HG03159 (cell line): Measurements from ENCODE around the gene CHST9.
"Not testable (repeated sequence)": the region's sequence is repeated elsewhere in the genome, so short reads cannot be mapped to it uniquely, and the experiment has no call there.

Source experiments
- ATAC-seq: cut with Tn5 transposase; IDR thresholded peaks from one replicate; pipeline ENCODE4 v1.9.1; 2021; ENCODE audit warnings: mild to moderate bottlenecking, moderate library complexity; ENCODE audit not compliant: unreplicated experiment

CHST9 gene, protein sequence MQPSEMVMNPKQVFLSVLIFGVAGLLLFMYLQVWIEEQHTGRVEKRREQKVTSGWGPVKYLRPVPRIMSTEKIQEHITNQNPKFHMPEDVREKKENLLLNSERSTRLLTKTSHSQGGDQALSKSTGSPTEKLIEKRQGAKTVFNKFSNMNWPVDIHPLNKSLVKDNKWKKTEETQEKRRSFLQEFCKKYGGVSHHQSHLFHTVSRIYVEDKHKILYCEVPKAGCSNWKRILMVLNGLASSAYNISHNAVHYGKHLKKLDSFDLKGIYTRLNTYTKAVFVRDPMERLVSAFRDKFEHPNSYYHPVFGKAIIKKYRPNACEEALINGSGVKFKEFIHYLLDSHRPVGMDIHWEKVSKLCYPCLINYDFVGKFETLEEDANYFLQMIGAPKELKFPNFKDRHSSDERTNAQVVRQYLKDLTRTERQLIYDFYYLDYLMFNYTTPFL

DNA sequence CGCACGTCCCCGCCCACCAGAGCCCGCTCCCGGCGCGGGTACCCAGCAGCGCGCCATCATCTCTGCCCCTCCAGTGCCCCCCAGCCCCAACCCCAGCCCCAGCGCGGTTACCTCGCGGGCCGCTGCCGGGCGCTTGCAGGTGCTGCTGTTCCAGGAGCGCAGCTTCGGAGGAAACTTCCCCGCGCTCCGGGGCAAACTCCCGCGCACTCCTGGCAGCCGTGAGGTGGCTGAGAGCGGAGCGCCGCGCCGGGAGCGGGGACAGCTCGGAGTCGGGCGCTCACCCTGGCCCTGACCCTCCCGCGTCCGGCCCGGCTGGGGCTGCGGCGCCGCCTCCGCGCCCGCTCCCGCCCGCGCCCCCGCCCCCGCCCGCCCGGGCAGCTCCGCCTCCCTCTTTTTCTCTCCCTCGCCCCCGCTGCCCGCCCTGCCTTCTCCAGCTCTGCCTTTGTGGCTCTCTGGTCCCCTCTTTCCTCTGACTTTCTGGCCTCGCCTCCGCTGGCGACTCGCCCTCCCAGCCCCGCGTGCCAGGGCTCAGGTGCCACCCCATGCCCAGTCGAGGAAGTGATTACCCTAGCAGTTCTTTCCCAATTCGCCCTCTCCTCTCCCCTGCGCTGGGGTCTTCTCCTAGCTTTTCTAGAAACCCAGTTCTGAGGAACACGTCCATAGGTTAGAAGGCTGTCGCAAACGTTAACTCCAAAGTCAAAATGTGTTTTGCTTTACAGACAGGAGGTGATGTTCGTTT, at the start of gene CHST9:
Gene CHST9 (minus strand): TSS at position 284 of the 739 bp plus-strand sequence. CDS start 42,499 bp downstream, outside the sequence.
- ATAC-seq = no peak

DNA sequence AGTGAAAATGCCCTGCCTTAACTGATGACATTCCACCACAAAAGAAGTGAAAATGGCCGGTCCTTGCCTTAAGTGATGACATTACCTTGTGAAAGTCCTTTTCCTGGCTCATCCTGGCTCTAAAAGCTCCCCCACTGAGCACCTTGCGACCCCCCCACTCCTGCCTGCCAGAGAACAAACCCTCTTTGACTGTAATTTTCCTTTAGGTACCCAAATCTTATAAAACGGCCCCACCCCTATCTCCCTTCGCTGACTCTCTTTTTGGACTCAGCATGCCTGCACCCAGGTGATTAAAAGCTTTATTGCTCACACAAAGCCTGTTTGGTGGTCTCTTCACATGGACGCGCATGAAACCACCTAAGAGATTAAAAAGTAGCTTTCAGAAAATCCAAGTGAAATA, 47.2 kb upstream of the CHST9 start:
- ATAC-seq = not testable (repeated sequence)

DNA sequence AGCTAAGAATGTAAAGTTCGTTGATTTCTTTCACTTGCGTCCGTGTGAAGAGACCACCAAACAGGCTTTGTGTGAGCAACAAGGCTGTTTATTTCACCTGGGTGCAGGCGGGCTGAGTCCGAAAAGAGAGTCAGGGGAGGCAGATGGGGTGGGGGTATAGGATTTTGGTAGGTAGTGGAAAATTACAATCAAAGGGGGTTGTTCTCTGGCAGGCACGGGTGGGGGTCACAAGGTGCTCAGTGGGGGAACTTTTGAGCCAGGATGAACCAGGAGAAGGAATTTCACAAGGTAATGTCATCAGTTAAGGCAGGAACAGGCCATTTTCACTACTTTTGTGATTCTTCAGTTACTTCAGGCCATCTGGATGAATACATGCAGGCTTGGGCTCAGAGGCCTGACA, 46.6 kb upstream of the CHST9 start:
- ATAC-seq = not testable (repeated sequence)

DNA sequence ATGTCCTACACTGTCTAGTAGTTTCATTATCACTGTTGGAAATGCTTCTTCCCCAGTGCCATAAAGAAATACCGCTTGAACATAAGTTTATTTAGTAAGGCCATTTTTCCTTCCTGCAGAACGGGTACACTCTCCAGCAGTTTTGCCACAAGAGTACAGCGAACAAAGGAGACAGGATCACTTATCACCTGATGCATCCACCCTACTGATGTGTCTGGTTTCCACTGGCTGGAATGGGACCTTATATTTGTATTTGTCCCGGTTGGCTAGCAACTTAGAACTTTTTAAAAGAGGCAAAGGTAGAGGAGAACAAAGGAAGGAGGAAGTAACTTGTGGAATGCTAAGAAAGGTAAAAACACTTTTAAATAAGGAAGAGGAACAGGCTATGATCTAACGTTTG, 46.1 kb upstream of the CHST9 start:
- ATAC-seq = not testable (repeated sequence)

DNA sequence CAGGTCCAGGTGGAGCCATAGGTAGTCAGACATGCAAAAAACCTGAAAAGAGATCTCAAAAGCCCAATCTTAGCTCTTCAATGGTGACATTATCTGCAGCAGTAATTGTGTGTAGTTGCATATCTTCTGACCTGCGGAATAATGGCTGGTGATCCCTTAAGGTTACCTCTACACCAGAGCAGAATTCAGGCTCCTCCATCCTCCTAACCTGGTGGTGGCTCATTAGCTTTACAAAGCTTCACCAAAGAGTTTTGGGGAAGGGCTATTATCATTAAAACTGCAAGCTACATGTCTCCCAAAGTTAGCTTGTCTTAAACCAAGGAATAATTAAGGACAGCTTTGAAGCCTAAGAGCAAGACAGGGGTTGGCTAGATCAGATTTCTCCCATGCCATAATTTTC, 42.6 kb upstream of the CHST9 start:
- no peak for ATAC-seq

DNA sequence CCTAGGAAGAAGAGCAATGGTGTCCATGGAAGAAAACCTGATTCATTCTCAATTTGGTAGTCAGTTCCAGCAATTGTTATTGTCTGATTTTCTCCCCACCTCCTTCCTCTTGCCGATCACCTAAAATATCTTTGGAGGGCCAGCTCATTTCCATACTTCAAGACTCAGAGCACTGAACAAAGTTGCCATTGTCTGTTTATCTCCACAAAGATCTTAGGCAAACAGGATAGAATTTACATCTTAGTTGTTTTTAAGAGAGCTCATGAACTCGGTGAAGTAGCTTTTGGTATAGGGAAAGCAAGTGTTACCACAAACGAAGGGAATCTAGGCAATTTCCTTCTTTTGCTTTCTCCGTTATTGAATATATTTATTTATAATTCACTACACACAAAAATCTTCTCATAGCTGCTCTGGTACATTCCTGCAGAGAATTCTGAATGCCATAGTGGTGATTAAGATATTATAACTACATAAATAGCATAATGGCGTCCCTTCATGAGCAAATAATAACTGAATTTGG, 41.5 kb upstream of the CHST9 start:
- ATAC-seq = no peak

DNA sequence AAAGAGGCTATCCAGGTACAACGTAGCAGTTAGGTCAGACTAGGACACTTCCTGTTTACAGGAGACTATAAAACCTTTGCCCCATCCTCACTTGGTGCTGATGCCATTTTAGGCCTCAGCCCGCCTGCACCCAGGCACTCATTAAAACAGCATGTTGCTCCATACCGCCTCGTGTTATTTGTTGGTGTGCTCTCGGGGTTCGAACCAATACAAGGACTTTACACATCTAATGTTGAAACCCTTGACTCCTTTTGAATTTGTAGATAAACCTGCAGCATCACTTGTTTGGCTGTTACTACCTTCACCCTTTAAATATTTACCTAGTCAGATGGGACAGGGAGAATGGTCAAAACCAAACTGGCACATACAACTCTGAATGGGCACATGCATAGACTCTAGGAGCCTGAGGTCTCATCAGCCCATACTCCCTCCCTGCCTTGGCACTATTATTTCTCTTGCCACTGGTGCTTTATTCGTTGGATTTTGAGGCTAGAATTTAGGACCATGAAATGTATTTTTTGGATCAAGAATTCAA, 40.9 kb upstream of the CHST9 start:
- no peak for ATAC-seq

DNA sequence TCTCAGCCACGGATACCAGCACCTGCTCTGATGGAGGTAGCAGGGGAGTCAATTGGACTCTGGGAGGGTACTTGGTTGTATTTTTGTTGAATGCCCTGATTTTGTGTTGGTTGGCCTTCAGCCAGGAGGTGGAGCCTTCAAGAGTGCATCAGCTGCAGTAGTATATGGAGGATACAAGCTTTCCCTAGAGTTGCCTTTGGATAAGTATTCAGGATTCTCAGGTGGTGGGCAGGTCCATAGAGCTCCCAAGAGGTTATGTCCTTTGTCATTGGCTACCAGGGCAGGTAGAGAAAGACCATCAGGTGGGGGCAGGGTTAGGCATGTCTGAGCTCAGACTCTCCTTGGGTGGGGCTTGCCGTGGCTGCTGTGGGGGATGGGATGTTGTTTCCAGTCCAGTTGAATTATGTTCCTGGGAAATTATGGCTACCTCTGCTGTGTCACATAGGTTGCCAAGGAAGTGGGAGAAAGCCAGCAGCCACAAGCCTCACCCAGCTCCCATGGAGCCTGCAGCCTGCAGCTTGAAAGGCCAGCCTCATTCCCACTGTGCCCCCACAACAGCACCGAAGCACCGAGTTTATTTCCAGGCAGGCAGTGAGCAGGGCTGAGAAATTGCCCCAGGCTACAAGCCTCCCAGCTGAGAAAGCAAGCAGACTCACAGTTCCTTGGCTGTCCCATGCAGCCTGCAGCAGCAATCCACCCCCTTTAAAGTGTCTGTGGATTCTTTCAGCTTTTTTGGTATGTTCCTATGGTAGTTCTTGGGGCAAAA, 38.6 kb upstream of the CHST9 start:
- no peak for ATAC-seq

DNA sequence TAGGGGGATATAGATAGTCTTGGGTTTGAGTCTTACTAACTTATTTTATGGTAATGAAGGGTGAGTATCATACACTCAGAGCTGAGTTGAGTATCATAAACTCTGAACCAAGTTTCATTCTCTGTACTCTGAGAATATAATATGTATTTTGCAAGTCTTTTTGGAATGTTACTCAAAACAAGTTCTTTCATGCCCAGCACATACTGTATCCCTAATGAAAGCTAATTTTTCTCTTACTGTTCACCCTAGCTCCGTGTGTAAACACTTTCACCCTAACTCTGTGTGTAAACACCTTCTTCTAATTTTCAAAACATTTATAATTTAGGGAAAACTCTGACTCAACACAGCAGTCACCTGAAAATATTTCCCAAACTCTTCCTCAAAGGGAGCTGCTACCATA, 29.7 kb upstream of the CHST9 start:
- ATAC-seq = no peak

DNA sequence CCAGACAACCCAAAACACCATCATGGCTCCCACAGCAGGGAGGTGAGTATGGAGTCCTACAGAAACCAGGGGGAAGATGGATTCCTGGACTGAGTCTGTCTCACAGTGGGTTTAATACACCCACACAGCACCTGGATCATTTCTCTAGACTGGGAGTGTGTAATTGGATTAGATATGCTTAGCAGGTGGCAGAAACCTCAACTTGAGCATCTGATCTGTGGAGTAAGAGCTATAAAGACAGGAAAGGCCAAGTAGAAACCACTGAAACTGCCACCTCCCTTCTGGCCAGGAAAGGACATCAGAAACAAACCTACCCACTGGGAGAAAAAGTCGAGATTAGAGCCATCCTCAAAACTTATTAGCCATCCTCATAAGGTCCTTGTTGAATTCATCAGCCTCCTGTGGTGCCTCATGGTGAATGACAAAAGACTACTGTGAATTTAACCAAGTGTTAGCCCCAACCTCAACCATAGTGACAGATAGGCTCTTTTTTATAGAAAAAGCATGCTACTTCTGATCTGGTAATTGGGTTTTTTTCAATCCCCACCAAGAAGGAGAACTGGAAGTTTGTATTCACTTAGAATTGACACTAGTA, 28.1 kb upstream of the CHST9 start:
- ATAC-seq = no peak

DNA sequence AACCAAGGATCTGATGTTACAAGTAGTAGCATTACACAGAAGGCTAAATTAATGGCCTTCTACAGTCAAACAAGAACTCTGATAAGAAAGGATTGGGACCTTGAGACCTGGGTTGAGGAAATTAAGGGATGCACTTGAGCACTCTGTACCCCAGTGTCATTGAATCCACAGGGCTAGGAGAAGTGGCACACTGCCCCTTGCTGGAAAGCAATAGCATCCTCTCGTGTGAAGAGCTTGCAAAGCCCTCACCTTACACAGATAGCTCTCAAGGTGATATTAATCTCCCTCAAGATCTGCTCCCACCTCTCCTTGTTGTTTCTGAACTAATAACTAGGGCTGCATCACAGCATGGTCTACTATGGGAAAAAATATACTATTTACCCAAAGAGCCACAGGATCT, 26.5 kb upstream of the CHST9 start:
- ATAC-seq = no peak

DNA sequence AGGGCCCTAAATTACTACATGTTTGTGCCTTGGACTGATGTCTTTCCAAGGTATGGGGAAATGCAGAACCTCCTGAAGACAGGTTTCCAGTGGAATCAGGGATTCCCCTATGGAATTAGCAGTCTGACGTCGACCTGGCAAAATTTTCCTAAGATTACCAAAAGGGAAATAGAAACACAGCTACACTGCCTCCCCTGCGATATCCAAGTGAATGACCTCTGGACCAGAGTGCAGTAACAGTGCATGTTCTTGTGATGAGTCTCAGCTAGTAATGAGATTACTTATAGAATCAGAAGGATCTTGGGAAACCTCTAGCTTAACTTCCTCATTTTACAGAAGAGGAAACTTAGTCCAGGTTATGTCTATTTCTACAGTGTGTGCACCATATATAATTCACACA, 21.3 kb upstream of the CHST9 start:
- ATAC-seq = no peak

DNA sequence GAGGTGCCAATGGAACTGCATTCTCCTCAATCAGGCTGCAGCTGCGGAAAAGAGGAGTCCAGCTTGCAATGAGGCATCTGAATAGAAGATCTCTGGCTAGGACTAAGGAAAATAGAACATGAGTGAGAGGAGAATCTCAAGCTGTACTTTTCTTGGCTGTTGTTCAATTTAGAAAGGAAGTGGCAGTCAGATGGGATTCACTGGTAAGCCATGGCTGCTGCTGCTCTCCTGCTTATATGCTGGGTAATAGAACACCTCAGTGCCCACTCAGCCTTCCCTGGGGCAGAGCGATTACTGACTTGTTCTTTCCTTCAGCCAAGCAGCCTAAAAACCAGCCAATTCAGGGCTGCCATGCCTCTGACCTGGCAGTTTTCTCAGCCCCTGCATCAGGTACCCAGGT, 17.6 kb upstream of the CHST9 start:
- ATAC-seq = no peak

DNA sequence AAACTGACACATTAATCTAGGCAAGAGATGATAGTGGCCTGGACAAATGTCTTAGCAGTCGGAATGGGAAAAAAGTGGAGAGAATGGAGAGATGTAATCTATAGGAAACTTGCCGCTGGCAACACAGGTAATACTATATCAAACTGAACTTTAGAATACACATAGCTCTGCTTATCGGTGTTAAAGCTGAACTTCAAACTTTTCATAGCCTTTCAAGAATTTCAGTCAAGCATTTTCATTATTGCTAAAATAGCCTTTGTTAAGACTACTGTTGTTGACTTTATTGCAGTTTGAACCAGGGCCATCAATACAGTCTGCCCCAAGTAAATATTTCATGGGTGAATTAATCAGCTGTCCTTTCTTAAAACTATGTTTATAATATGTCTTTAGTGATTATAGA, 12.9 kb upstream of the CHST9 start:
- ATAC-seq = no peak

DNA sequence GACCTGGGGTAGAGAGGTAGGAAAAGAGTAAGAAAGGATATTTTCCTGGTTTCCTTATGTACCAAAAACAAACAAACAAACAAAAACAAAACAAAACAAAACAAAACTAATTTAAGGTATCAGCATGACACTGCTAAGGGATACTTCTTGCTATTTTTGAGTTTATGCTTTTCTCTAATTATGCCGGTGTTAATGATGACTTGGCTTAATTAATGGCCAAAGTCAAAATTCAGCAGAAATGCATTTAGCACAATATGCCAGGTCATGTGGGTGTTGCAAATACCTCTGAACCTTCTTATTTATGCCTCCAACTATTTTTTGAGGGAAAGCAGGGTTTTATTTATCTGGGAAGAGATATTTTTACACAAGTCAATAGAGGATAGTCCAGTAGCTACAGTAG, 3.2 kb upstream of the CHST9 start:
- ATAC-seq = no peak

DNA sequence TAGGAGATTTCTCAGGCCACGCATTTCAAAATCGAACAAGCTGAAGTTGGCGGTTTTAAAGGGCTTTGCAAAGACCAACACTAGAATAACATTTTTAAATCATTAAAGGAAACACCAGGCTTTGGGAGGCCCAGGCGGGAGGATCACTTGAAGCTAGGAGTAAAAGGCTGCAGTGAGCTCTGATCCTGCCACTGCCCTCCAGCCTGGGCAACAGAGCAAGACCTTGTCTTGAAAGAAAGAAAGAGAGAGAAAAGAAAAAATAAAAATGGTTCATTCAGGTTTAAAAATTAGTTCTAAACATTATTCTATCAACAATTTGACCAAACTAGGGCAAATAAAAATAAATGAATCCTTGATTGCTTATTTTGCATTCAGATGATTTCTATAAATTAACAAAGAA, 789 bp upstream of the CHST9 start:
- no peak for ATAC-seq

DNA sequence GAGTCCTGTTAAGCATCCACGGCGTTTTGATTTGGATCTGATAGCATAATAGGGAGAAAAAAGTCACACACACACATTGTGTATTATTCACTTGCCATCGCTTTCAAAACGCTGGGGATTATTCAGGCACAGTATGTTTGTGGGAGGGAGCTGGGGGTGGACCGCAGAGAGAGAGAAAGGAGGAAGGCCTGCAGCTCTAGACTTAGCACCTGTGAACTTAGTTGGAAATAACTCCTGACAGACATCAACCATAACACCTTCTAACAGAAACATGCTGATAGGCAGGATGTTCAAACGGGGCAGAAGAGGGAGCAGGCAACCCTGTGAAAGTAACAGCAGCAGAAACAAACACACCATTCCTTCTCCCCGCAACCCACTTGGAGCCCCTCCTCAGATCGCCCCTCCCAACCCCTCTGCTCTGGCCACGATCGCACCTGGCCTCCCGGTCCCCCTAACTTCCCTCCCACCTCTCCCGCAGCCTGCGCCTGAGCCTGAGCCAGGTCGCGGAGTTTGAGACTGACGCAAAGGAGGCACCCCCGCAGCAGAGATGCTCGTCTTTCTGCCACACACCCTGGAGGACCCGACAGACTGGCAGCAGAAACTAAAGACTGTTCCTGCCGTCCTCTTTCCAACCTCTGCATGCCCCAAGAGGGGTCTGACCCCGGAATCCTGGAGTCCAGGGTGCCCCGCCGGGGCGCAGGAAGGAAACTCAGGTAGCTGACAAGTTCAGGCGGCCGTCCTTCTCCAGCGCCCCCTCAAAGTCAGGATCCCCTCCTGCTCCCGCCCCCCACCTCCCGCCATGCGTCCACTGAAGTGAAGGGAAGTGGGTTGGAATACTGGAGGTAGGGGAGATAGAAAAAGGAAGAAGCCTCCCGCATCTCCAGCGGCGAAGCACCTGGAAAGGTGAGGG, 738 bp downstream of the CHST9 start:
- ATAC-seq = no peak

DNA sequence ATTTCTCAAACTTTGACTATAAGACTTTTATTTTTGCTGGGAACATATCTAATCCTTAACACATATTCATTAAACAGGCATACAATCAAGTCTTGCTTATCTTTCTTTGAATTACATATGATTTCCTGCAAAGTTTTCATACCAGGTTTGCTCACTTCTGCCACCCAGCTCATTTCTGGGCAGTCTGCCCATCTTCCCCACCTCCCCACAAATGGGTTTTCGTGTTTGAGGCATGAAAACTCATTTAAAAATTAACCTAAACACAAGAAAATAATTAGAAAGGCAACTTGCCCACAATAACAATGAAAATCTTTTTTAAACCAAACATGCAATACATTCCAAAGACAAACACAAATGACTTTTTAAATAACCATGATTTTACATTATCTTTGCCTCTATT, 3.4 kb downstream of the CHST9 start:
- ATAC-seq = no peak

DNA sequence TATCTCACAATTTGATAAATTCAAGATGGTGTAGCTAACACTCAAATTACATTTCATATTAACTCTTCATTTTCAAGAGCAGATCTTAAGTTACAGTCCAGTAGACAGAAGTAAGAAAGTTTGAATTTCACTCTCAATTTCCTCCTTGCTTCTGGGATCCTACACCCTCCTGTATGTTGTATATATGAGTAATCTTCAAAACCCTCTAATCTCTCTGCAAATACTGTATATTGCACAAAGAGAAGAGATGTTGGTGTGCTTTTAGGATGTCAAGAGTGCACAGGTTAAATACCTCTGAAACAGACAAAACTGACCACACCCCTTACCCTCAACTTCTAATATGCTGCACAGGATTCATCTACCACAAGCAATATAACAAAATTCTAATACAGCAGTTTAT, 6.7 kb downstream of the CHST9 start:
- no peak for ATAC-seq

DNA sequence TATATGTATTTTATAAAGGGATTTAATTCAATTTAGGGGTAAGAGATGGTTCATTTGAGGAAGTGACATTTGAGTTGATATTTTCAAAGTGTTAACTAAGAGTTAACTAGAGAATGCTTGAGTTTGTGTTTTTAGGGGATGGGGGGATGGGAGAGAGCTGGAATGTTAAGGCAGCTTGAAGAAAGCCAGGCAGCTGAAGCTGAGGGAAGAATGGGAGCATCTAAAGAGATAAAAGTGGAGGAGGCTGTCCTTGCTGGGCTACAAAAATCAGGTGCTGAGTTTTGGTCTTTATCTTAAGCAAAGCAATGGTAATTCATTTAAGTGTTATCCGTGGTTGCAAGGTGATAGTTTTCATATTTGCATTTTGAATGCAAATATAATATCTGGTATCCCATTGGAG, 9.2 kb downstream of the CHST9 start:
- ATAC-seq = no peak
